HG03045 (cell line): Measurements from ENCODE around the gene COX8A.

Source experiments
- ATAC-seq: cut with Tn5 transposase; IDR thresholded peaks from one replicate; pipeline ENCODE4 v1.9.1; 2021; ENCODE audit warnings: mild to moderate bottlenecking, moderate library complexity; ENCODE audit not compliant: unreplicated experiment

COX8A gene

GRCh38 chr11:64019106-64020037 lies 45.0 kb downstream of the COX8A start:
- no peak for ATAC-seq

GRCh38 chr11:64020976-64021756 lies 46.7 kb downstream of the COX8A start:
- no peak for ATAC-seq

- ATAC-seq = no peak
Observed at GRCh38 chr11:64021757-64022093, 47.3 kb downstream of the COX8A start.

- ATAC-seq = no peak
Observed at GRCh38 chr11:64022125-64022784, 47.8 kb downstream of the COX8A start.

- no peak for ATAC-seq
Observed at GRCh38 chr11:64023712-64024710, 49.6 kb downstream of the COX8A start.

- no peak for ATAC-seq
Observed at GRCh38 chr11:64025205-64025604, 50.8 kb downstream of the COX8A start.
